HG03159 (cell line): ENCODE data around the gene DCTN1.
"Not testable (repeated sequence)": the region's sequence is repeated elsewhere in the genome, so short reads cannot be mapped to it uniquely, and the experiment has no call there.

Source experiments
- ATAC-seq: cut with Tn5 transposase; IDR thresholded peaks from one replicate; pipeline ENCODE4 v1.9.1; 2021; ENCODE audit warnings: mild to moderate bottlenecking, moderate library complexity; ENCODE audit not compliant: unreplicated experiment

The DCTN1 gene

GRCh38 chr2:74372674-74373073 lies 7.4 kb downstream of the DCTN1 start:
- no peak for ATAC-seq

DNA sequence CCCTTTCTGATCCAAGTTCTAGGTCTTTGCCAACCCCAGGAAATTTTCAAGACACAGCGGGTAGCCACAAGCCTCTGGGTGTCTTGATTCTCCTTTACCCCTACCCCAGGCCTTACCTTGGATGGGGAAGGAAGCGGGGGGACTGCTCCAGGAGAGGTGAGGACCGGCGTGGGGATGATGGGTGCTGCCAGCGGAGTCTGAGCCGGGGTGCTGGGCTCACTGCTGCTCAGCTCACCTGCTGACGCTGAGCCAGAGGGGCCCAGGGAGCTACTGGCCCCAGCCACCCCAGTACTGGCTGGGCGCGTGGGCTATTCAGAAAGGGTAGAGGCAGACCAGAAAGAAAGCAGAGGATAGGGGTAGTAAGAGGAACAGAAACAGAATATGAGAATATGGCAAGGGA lies 8.7 kb downstream of the DCTN1 start:
- ATAC-seq, result no peak

- no peak for ATAC-seq
Observed at GRCh38 chr2:74369976-74370375, 10.1 kb downstream of the DCTN1 start.

DNA sequence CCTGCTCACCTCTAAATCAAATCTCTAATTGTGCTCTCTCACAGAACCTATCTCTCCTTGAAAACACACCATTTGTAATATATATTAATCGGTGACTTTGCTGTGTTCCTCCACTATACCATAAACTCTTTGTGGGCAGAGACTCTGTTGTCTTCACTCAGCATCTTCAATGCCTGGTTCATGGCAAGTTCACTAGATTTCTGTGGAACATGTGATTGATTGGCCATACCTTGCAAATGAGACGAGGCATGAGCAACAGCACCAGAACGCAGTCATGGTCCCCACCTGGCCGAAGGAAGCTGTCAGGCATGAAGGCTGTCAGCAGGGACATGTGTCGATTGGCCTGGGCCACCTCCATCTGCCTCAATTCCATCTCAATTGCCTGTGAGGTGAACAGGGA lies 11.6 kb downstream of the DCTN1 start:
- no peak for ATAC-seq

- no peak for ATAC-seq
Observed at GRCh38 chr2:74367789-74368188, 12.3 kb downstream of the DCTN1 start.

- ATAC-seq, result no peak
Observed at GRCh38 chr2:74366036-74366435, 14.1 kb downstream of the DCTN1 start.

GRCh38 chr2:74364533-74365505 lies 15.3 kb downstream of the DCTN1 start:
- no peak for ATAC-seq

- no peak for ATAC-seq
Observed at GRCh38 chr2:74361327-74361726, 18.8 kb downstream of the DCTN1 start.

DNA sequence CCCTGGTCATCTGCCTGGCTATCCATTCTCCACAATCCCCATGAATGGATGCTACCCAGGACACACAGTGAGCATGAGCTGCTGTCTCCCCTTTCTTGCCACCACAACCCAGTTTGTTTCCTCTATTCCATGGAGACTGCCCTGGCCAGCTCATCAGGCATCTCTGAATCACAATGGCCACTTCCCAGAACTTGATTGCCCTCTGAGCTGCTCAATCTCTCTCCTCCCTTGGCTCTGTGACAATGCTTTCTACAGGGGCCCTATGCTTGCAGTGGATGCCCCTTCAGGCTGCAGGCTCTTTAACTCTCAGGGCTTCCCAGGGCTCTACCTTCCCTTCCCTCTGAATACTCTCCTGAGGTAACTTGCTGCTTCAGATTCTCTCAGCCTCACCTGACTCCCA lies 22.5 kb downstream of the DCTN1 start:
- no peak for ATAC-seq

DNA sequence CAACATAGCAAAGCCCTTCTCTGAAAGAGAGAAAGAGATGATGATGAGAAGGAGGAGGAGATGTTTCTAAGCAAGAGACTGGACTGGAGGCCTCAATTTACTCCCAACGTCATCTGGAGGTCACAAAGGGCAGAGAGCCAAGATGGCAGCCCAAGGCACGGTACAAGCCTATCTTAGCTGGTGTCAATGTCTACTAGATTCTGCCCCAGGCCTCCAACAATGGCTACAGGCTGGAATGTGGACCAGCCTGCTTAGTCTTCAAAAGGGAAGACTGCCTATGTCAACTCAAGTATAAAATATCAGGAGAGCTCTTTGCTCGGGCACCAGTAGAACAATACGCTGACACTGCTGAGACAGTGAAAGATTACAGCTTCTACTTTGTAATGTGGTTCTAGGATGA lies 30.2 kb downstream of the DCTN1 start:
- no peak for ATAC-seq

- no peak for ATAC-seq
Observed at GRCh38 chr2:74347742-74348141, 32.4 kb downstream of the DCTN1 start.

DNA sequence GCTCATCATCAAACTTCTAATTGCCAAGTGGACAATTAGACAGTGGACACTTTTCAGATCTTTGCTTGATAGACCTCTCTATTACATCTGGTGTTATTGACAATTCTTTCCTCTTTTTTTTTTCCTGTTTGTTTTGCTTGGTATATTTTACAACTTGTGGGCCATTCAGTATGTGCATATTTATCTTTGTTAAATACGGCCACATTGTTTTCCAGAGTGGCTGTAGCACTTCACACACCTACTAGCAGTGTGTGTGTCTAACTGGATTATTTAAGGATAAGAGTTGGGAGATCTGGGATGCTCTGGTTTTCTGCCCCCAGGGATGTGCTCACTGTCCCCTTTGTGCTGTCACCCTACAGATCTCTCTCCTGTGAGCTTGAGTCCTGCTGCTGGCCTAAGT lies 32.8 kb downstream of the DCTN1 start:
- ATAC-seq, result no peak

DNA sequence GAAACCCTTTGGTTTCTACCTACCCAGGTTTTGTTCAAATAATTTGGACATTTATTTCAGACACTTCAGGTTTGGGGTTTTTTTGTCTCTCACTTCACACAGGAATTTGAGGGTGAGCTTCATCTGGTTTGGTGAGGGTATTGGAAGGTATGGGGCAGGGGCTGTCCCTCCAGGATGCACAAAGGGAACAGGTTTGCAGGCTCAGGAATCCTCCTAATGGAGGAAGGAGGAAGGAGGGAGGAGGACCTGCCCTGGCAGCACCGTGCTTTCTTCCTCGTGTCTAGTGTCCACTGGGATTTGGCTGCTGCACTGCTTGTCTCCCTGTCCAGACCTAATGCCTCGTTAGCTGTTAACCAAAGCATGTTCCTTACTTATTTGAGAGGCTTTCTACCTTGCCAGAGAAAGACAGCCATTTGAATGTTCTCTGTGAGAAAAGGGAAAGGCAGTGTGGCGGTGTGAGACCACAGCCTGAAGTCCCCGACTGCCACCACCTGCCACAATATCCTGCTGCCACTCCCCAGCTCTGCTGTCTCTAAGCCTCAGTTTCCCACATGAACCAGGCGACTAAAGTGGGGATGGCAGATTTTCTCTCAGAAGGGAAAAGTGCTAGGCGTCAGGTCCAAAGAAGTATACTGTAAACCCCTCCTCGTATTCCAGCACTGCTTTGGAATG lies 34.7 kb downstream of the DCTN1 start:
- no peak for ATAC-seq

- no peak for ATAC-seq
Observed at GRCh38 chr2:74343316-74343715, 36.8 kb downstream of the DCTN1 start, which contains the start of gene SLC4A5. SLC4A5 (minus strand) TSS chr2:74343416; CDS start chr2:74315023, 28,393 bp downstream.

DNA sequence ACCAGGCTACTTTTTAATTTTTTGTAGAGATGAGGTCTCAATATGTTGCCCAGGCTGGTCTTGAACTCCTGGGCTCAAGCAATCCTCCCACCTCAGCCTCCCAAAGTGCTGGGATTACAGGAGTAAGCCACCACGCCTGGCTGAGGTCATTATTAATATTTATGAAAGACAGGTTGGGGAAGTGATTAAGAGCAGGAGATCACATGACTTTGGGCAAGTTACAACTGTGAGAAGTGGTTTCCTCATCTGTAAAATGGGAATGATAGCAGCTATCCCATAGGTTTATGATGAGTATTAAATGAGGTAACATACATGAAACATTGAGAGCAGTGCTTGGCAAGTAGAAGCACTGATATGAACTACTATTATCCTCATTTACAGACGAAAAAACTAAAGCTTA lies 43.9 kb downstream of the DCTN1 start:
- not testable (repeated sequence) for ATAC-seq

DNA sequence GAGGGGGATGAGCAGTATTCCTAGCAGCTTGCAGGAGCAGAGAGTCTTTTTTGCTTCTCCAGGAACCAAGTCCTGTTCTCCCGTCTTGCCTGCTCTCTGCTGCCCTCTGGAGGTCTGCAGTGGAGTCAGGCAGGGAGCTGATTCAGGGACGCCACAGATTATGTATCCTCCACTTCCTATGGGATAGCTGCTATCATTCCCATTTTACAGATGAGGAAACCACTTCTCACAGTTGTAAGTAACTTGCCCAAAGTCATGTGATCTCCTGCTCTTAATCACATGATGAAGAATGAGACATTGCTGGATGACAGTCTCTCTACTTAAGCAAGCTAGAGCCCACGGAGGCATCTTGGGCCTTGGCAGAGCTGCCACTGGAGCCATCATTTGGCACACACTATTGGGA lies 45.2 kb downstream of the DCTN1 start:
- ATAC-seq, result no peak

- no peak for ATAC-seq
Observed at GRCh38 chr2:74333896-74334586, 46.1 kb downstream of the DCTN1 start.

DNA sequence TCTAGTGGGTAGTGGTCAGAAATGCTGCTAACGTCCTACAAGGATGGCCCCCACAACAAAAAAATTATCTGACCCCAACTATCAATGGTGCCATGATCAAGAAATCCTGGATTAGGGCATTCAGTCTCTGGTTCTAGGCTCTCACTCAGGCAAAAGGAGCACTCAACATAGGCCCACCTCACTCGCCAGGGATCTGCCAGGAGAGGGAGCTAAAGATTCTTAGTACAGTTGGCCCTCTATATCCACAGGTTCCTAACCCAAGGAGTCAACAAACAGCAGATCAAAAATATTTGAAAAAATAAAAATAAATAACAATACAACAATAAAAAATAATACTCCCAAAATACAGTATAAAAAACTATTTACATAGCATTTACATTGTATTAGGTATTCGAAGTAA lies 46.9 kb downstream of the DCTN1 start:
- no peak for ATAC-seq

- ATAC-seq, result no peak
Observed at GRCh38 chr2:74332550-74333174, 47.4 kb downstream of the DCTN1 start.

DNA sequence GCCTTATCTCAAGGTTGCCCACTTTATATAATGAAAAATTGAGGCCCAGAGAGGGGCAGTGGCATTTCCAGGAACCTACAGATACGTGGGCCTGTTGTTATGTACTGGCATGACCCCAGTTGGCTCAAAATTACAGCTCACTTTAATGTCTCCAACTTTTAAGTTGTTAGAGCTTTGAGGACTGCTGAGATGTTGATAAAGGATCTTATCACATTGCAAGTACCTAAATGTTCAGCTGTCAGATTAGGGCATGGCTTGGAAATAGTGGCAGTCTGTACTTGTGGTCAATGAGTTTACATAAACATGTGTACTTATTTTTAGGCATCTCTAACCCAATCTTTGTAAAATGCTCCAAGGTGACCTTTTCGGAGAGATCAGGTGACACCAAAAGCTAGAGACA lies 51.5 kb downstream of the DCTN1 start:
- ATAC-seq, result no peak

GRCh38 chr2:74328074-74328473 lies 52.0 kb downstream of the DCTN1 start:
- no peak for ATAC-seq
